ENCODE measurements around the gene TBC1D3I.
"Not testable (repeated sequence)": the region's sequence is repeated elsewhere in the genome, so short reads cannot be mapped to it uniquely, and the experiment has no call there.

The TBC1D3I gene

DNA sequence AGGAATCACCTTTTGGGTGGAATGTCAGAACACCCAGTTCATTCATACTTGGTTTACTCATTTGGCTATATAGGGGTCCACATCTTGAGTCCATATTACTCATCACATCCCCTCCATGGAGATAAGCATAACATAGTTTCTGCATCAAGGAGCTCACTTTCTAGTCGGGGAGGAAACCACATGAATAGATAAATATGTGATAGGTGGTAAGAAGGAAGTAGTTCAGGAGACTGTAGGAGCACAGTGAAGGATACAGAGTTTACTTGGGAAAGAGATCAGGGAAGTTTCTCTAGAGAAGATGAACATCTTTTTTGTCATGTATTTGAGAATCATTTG, 57.9 kb downstream of the TBC1D3I start:
- DNase-seq (ENCODE audit: low spot score), result not testable (repeated sequence)

DNA sequence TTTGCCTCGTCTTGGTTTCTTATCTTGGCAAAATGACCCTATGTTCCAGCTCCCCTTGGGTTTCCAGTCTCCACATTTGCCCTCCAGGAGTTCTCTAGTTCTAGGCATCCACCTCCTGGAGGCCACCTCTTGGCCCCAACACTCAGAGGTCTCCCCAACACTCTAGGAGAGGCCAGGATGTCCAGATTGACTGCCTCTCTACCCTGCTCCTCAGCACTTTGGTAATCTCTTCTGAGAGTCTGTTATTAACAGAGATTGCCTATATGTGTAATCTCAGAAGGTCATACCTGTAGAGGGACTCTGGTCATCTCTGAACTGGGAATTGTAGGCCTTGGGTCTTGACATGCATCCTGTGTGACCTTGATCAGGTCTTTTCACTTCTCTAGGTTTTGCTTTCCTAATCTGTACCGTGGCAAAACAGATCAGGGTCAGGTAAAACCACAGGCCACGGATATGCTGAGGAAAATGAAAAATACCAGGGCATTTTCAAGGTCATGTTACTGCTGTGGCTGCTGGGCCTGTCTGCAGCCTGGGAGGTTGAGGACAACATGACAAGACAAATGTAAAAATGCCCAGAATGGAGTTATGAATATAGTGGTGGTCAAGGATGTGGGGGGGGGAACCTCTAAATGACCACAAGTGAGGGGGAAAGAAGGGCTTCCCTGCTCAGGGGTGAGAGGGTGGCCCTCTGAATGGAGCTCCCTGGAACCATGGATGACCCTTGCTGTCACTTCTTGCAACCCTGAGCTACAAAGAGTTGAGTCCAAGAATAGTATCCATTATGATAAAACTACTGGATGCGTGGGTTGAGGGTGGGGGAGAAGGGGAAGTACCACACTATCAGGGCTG, 58.5 kb downstream of the TBC1D3I start:
- DNase-seq (ENCODE audit: low spot score), result no peak

DNA sequence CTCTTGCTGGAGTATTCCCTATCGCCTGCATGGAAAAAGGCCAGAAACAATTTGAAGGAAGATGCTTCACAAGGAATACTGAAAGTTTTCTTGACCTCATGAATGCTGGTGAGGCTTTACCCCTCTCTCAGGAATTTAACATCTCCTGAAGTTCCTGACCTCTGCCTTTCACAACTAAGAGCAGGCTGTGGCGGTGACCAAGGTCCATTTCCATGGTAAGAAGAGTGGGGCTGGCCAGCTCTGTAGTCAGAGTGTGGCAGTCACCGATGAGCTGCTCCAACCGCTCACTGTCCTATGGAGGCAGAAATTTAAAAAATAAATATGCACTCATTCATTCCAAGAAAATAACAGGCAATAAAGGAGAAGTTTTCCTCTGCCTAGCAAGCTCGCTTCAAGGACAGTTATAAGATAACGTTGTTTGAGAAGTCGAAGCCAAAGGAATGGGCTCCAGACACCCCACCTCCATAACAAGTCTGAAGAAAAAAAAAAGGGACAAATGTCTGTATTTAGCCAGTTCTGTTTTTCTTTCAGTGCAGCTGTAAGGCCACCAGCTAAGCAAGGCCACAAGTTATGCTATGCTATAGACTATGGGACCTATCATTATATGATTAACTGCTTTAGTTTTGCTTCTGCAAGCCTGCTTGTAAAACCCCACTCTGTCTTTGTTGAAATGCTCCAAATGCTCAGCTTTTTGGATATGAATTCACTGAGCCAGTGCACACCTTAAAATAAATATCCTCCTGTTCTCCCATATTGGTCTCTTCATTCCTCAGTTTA, 59.5 kb downstream of the TBC1D3I start:
- no peak for DNase-seq (ENCODE audit: low spot score)

Data from putamen (tissue), 1 donor.